OCI-LY7 (cell line): Measurements from ENCODE around the gene IRGC. TPM values are rescaled to one million over a fixed set of nuclear protein-coding genes. Genes with fewer than 3 reads are reported as not detected.

Experiments used
- BruUV-seq: library from RNA; stranded (reverse); fragments of 400-500 nt; replicated peaks from 2 replicates; lab custom pipeline; 2021; lab: Mats Ljungman, UMichigan
- CTCF ChIA-PET: fragments of 300-600 bp; sonication (Branson Sonifier 250); formaldehyde crosslinking; loops from one replicate; lab custom pipeline; 2022; ENCODE audit warnings: antibody characterized with exemption; ENCODE audit not compliant: unreplicated experiment; lab: Charles Lee
- POLR2A ChIA-PET: fragments of 300-600 bp; sonication (Branson Sonifier 250); formaldehyde crosslinking; loops from one replicate; lab custom pipeline; 2022; ENCODE audit warnings: antibody characterized with exemption; lab: Charles Lee
- DNase-seq: peaks from one replicate; pipeline ENCODE4 v3.0.0-alpha.2; 2015; ENCODE audit warnings: low spot score
- H2AFZ ChIP-seq: fragments of 200-600 bp; sonication (generic), shearing (Covaris generic); 2 replicates; pipeline ENCODE4 v1.6.1; 2014; ENCODE audit warnings: mild to moderate bottlenecking, antibody characterized with exemption, low read length, moderate library complexity
- H3K27ac ChIP-seq: fragments of 200-600 bp; sonication (generic); 2 replicates; pipeline ENCODE4 v1.5.1; 2014; ENCODE audit warnings: mixed run types, low read depth, mild to moderate bottlenecking, moderate library complexity, low read length, inconsistent platforms; ENCODE audit not compliant: poor library complexity, severe bottlenecking
- H3K36me3 ChIP-seq: fragments of 200-600 bp; sonication (generic); 2 replicates; pipeline ENCODE4 v1.6.1; 2014; ENCODE audit warnings: mild to moderate bottlenecking, antibody characterized with exemption, low read length, moderate library complexity, mixed read lengths; ENCODE audit not compliant: insufficient read depth
- H3K4me1 ChIP-seq: fragments of 200-600 bp; sonication (generic); 2 replicates; pipeline ENCODE4 v1.5.1; 2014; ENCODE audit warnings: mild to moderate bottlenecking, low read length; ENCODE audit not compliant: insufficient read depth, poor library complexity, severe bottlenecking
- H3K4me2 ChIP-seq: fragments of 200-600 bp; sonication (generic); 2 replicates; pipeline ENCODE4 v1.6.1; 2014; ENCODE audit warnings: mild to moderate bottlenecking, low read length
- H3K4me3 ChIP-seq: fragments of 200-600 bp; sonication (generic); 2 replicates; pipeline ENCODE4 v1.5.1; 2014; ENCODE audit warnings: mild to moderate bottlenecking, low read depth, low read length; ENCODE audit not compliant: poor library complexity, severe bottlenecking
- H3K79me2 ChIP-seq: fragments of 200-600 bp; sonication (generic); 2 replicates; pipeline ENCODE4 v1.6.1; 2016; ENCODE audit warnings: low read depth, mild to moderate bottlenecking, low read length, moderate library complexity, mixed read lengths; ENCODE audit not compliant: insufficient read depth
- H3K9me2 ChIP-seq: fragments of 200-600 bp; sonication (generic); 2 replicates; pipeline ENCODE4 v1.6.1; 2016; ENCODE audit warnings: mild to moderate bottlenecking, low read length, mixed read lengths; ENCODE audit not compliant: insufficient read depth
- H3K9me3 ChIP-seq: fragments of 200-600 bp; sonication (generic); 2 replicates; pipeline ENCODE4 v1.6.1; 2014; ENCODE audit warnings: mild to moderate bottlenecking, mixed run types, low read length, mixed read lengths
- H4K20me1 ChIP-seq: fragments of 200-600 bp; sonication (generic); 2 replicates; pipeline ENCODE4 v1.6.1; 2014; ENCODE audit warnings: mild to moderate bottlenecking, antibody characterized with exemption, low read length, moderate library complexity, mixed read lengths; ENCODE audit not compliant: insufficient read depth
- EZH2phosphoT487 ChIP-seq: fragments of 200-600 bp; sonication (generic); IDR thresholded peaks from 2 replicates; pipeline ENCODE4 v1.6.1; 2018; ENCODE audit warnings: low read depth, borderline replicate concordance, mild to moderate bottlenecking, mixed run types, antibody characterized with exemption, low read length, moderate library complexity, mixed read lengths
- intact Hi-C: fragments of 100-400 bp; cut with micrococcal nuclease; formaldehyde crosslinking; loops from one replicate; pipeline ENCODE4 v1.10.0; 2022; ENCODE audit not compliant: unreplicated experiment
- total RNA-seq, 2 experiments: library from RNA; depleted of rRNA in 1 of 2; stranded (reverse); fragments of >200 nt in 1 of 2; shearing (Covaris generic) in 1 of 2; gene quantifications; 2 replicates each; pipeline ENCODE4 v1.2.3, GENCODE V29; 2014 to 2022
- TF ChIP-seq, protein P1 (sequence below): fragments of 200-600 bp; sonication (generic); conservative IDR thresholded peaks from 2 replicates; pipeline ENCODE4 v1.5.1; 2014; ENCODE audit warnings: mild to moderate bottlenecking, antibody characterized with exemption, low read length, moderate library complexity, mixed read lengths

Gene IRGC
- total RNA-seq, 2 experiments from 2014 or later, result not detected

DNA sequence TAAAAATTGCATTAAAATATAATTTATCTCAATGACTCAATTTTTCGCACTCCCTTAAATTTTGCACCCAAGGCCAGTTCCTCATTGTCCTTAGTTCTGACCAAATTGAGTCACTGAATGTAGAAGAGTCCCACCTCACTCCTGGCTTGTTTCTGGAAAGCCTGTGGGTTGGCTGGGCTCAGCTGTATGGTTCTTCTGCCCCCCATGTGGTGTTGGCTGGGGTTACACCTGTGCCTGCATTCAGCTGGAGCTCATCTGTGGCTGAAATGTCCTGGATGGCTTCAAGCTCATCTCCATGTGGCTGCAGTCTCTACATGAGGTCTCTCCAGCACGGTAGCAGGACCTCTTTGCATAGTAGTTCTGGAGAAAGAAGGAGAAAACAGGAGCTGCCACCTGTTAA is 7.2 kb upstream of the IRGC start:
- H3K4me2 ChIP-seq, result no peak overlapping the region
- intact Hi-C loops, result no loop called here
- ChIA-PET CTCF (no interaction called here), POLR2A (no interaction called here)
- H3K9me3 ChIP-seq, result 0 out of 2 replicates have a peak, but pooled peaks cover 2% of the 10 kb centered on the region
- H3K9me2 ChIP-seq, result no peaks in the 10 kb centered on the region
- DNase-seq, result no peak
- H3K4me3 ChIP-seq, result no peak overlapping the region
- no peak overlapping the region for H3K27ac ChIP-seq
- H2AFZ ChIP-seq, result no peak overlapping the region
- no peaks in the 10 kb centered on the region for H3K36me3 ChIP-seq
- BruUV-seq, result no TSS peak
- TF ChIP-seq, protein P1, sequence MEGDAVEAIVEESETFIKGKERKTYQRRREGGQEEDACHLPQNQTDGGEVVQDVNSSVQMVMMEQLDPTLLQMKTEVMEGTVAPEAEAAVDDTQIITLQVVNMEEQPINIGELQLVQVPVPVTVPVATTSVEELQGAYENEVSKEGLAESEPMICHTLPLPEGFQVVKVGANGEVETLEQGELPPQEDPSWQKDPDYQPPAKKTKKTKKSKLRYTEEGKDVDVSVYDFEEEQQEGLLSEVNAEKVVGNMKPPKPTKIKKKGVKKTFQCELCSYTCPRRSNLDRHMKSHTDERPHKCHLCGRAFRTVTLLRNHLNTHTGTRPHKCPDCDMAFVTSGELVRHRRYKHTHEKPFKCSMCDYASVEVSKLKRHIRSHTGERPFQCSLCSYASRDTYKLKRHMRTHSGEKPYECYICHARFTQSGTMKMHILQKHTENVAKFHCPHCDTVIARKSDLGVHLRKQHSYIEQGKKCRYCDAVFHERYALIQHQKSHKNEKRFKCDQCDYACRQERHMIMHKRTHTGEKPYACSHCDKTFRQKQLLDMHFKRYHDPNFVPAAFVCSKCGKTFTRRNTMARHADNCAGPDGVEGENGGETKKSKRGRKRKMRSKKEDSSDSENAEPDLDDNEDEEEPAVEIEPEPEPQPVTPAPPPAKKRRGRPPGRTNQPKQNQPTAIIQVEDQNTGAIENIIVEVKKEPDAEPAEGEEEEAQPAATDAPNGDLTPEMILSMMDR, result no peak
- TF ChIP-seq EZH2phosphoT487, result no peak
- no peaks in the 10 kb centered on the region for H3K79me2 ChIP-seq
- H4K20me1 ChIP-seq, result no peaks in the 10 kb centered on the region
- H3K4me1 ChIP-seq, result no peaks in the 10 kb centered on the region

DNA sequence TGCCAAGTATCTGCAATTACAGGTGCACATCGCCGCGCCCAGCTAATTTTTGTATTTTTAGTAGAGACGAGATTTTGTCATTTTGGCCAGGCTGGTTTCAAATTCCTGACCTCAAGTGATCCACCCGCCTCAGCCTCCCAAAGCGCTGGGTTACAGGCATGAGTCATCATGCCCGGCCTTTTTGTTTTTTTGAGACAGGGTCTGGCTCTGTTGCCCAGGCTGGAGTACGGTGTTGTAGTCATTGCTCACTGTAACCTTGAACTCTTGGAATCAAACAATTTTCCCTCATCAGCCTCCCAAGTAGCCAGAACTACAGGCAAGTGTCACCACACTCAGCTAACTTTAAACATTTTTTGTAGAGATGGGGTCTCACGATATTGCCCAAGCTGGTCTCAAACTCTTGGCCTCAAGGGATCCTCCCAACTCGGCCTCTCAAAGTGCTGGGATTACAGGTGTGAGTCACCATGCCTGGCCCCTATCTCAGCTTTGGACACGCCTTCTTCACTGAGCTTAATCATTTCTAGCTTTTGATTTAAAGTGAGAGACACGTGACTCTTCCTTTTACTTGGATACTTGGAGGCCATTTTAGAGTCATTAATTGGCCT is 4.0 kb upstream of the IRGC start:
- H3K9me2 ChIP-seq, result no peaks in the 10 kb centered on the region
- H3K36me3 ChIP-seq, result no peaks in the 10 kb centered on the region
- no peak overlapping the region for H3K27ac ChIP-seq
- POLR2A ChIA-PET, result no interaction called here
- H3K4me2 ChIP-seq, result no peak overlapping the region
- H3K9me3 ChIP-seq, result 0 out of 2 replicates have a peak, but pooled peaks cover 2% of the 10 kb centered on the region
- no peak for DNase-seq
- intact Hi-C loops, result no loop called here
- no peaks in the 10 kb centered on the region for H3K79me2 ChIP-seq
- no TSS peak for BruUV-seq
- H3K4me1 ChIP-seq, result no peaks in the 10 kb centered on the region
- H3K4me3 ChIP-seq, result no peak overlapping the region
- CTCF ChIA-PET, result no interaction called here
- no peak overlapping the region for H2AFZ ChIP-seq
- no peaks in the 10 kb centered on the region for H4K20me1 ChIP-seq
- TF ChIP-seq EZH2phosphoT487, result no peak
- TF ChIP-seq, protein P1, result no peak

DNA sequence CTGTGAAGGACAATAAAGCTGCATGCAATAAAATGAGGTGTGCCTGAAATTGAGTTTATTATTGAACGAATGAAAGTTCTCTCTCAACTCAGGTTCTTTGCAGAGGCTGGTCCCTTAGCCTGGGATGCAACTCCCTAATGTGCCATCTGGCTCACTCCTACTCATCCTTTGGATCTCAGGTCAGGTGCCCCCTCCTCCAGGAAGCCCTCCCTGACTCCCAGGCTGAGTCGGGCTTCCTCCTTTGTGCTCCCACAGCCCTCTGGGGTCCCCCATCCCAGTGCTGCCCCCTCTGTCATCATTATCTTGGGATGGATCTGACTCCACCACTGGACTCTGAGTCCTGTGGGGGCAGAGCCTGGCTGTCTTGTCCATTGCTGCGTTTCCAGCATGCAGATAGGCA is 2.7 kb upstream of the IRGC start:
- H3K36me3 ChIP-seq, result no peaks in the 10 kb centered on the region
- no peaks in the 10 kb centered on the region for H3K9me2 ChIP-seq
- ChIA-PET CTCF (no interaction called here), POLR2A (no interaction called here)
- no peak overlapping the region for H3K4me3 ChIP-seq
- H4K20me1 ChIP-seq, result no peaks in the 10 kb centered on the region
- no peaks in the 10 kb centered on the region for H3K79me2 ChIP-seq
- H3K4me2 ChIP-seq, result no peak overlapping the region
- no peak overlapping the region for H2AFZ ChIP-seq
- intact Hi-C loops, result no loop called here
- TF ChIP-seq, protein P1, result no peak
- TF ChIP-seq EZH2phosphoT487, result no peak
- no TSS peak for BruUV-seq
- no peaks in the 10 kb centered on the region for H3K4me1 ChIP-seq
- H3K9me3 ChIP-seq, result 0 out of 2 replicates have a peak, but pooled peaks cover 2% of the 10 kb centered on the region
- DNase-seq, result no peak
- no peak overlapping the region for H3K27ac ChIP-seq
